Urinary bladder (tissue), 4 donors: Measurements from ENCODE around the gene REXO4. TPM values are rescaled to one million over a fixed set of nuclear protein-coding genes. Genes with fewer than 3 reads are reported as not detected.
"Not testable (repeated sequence)": the region's sequence is repeated elsewhere in the genome, so short reads cannot be mapped to it uniquely, and the experiment has no call there.

Experiments
- DNase-seq: peaks from one replicate; pipeline ENCODE4 v3.0.0-alpha.2; 2015; ENCODE audit errors: extremely low spot score
- H3K27ac ChIP-seq: one replicate; pipeline ENCODE4 v1.5.1; 2013; ENCODE audit warnings: low read depth, mild to moderate bottlenecking, moderate library complexity
- H3K36me3 ChIP-seq: one replicate; pipeline ENCODE4 v1.6.1; 2013; ENCODE audit warnings: mild to moderate bottlenecking, moderate library complexity; ENCODE audit not compliant: insufficient read depth
- H3K4me1 ChIP-seq: one replicate; pipeline ENCODE4 v1.6.1; 2013; ENCODE audit warnings: mild to moderate bottlenecking, moderate library complexity; ENCODE audit not compliant: insufficient read depth
- H3K4me3 ChIP-seq: one replicate; pipeline ENCODE4 v1.5.1; 2013; ENCODE audit warnings: low read depth, low read length
- WGBS: extraction: QIAGEN DNeasy Blood & Tissue Kit; methylation state at CpG from one replicate; pipeline ENCODE4 v1.1.7; 2013; 5-methylcytosine and 5-hydroxymethylcytosine counted together
- polyA plus RNA-seq: library from polyadenylated mRNA; stranded (reverse); fragments of 200-250 nt; gene quantifications from one replicate; pipeline ENCODE4 v1.2.3, GENCODE V29; 2013
- total RNA-seq: library from RNA; depleted of rRNA; stranded (reverse); fragments of >200 nt; gene quantifications from one replicate; pipeline ENCODE4 v1.2.3, GENCODE V29; 2014
- donor health status: healthy with polysubstance abuse.
- donor health status: healthy.

Gene REXO4
- total and polyA plus RNA-seq, 2 donors: 8.5 to 21.5 TPM

DNA sequence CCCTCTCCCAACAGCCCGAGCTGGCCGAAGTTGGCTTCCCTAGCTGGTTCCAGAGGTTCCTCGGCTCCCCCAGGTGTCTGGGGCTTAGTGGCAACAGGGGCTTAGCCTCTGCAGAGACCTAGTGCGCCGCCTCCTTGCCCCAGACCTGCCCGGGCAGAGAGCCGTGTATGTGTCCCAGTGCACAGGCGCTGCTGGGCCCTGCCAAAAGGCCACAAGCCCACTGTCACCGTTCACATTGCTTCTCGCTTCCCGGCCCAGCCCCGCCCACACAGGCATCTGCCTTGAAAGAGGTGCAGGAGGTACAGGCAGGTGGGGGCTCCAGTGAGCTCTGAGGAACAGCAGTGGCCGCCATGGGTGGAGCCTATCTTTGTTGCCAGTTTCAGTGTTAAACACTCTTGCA is 39.4 kb upstream of the REXO4 start:
- WGBS: 92% methylated on average over 13 of the region's 13 CpGs
- H3K4me1 ChIP-seq: no peaks in the 10 kb centered on the region
- no peak overlapping the region for H3K27ac ChIP-seq
- no peak overlapping the region for H3K4me3 ChIP-seq
- no peaks in the 10 kb centered on the region for H3K36me3 ChIP-seq
- no peak for DNase-seq

DNA sequence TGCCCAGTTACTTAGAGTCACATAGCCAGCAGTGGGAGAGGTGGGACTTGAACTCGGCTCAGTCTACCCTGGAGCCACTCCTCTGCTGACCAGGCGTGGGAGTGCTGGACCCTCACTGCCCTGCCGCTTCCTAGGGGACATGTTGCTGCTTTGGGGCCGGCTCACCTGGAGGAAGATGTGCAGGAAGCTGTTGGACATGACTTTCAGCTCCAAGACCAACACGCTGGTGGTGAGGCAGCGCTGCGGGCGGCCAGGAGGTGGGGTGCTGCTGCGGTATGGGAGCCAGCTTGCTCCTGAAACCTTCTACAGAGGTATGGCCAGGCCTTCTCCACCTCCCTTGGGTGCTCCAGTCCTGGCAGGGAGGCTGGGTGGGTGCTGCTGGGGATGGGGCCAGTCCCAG is 38.6 kb upstream of the REXO4 start:
- H3K4me1 ChIP-seq: no peaks in the 10 kb centered on the region
- H3K36me3 ChIP-seq: no peaks in the 10 kb centered on the region
- no peak for DNase-seq
- 95% methylated on average over 9 of the region's 9 CpGs for WGBS
- no peak overlapping the region for H3K27ac ChIP-seq
- H3K4me3 ChIP-seq: no peak overlapping the region

DNA sequence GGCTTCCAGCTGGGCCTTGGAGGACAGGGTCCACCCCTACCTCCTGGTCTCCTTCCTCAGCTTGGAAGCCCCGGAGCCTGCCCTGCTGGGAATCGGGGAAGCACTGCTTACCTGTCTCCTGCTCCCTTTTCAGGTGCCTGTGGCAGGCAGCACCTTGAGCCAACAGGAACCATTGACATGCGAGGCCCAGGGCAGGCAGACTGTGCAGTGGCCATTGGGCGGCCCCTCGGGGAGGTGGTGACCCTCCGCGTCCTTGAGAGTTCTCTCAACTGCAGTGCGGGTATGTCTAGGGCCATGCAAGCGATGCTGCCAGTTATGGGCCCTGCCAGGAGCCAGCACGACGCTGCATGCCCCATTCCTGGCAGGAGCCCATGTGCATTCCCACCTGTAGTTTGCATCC is 38.1 kb upstream of the REXO4 start:
- Histone ChIP-seq H3K27ac (no peak overlapping the region), H3K4me3 (no peak overlapping the region), H3K4me1 (no peaks in the 10 kb centered on the region), H3K36me3 (no peaks in the 10 kb centered on the region)
- 95% methylated on average over 11 of the region's 11 CpGs for WGBS
- no peak for DNase-seq

DNA sequence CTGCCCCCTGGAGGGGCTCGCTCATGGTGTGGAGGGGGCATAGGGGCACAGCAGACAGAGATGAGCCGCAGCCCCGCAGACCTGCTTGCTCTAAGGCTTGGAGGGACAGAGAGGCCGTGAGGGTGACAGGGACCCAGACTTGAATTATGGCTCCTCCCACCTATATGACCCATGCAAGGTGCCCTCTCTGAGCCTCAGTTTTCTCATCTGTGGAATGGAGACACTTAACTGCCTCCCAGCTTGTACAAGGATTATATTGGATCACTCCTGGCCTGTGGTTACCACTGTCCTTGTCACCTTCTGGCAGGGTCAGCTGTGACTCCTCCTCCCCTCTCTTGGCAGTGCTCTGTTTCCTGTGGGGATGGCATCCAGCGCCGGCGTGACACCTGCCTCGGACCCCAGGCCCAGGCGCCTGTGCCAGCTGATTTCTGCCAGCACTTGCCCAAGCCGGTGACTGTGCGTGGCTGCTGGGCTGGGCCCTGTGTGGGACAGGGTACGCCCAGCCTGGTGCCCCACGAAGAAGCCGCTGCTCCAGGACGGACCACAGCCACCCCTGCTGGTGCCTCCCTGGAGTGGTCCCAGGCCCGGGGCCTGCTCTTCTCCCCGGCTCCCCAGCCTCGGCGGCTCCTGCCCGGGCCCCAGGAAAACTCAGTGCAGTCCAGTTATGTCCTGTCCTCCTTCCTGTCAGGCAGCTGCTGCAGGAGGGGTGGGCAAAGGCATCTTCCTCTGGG is 37.3 kb upstream of the REXO4 start:
- 92% methylated on average over 20 of the region's 20 CpGs for WGBS
- no peaks in the 10 kb centered on the region for H3K36me3 ChIP-seq
- no peak overlapping the region for H3K27ac ChIP-seq
- no peaks in the 10 kb centered on the region for H3K4me1 ChIP-seq
- DNase-seq: no peak
- H3K4me3 ChIP-seq: no peak overlapping the region

DNA sequence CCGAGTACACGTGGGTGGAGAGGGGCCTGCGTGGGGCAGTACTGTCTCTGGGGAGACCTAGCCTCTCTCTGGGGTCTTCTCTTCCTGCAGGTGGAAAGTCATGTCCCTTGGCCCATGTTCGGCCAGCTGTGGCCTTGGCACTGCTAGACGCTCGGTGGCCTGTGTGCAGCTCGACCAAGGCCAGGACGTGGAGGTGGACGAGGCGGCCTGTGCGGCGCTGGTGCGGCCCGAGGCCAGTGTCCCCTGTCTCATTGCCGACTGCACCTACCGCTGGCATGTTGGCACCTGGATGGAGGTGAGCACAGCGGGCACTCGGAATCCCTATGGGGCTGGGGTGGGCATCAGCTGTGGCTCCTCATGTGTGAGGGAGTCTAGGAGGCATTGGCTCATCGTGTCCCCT is 36.5 kb upstream of the REXO4 start:
- no peaks in the 10 kb centered on the region for H3K36me3 ChIP-seq
- WGBS: 91% methylated on average over 19 of the region's 19 CpGs
- H3K4me1 ChIP-seq: no peaks in the 10 kb centered on the region
- no peak overlapping the region for H3K27ac ChIP-seq
- H3K4me3 ChIP-seq: no peak overlapping the region
- DNase-seq: no peak

DNA sequence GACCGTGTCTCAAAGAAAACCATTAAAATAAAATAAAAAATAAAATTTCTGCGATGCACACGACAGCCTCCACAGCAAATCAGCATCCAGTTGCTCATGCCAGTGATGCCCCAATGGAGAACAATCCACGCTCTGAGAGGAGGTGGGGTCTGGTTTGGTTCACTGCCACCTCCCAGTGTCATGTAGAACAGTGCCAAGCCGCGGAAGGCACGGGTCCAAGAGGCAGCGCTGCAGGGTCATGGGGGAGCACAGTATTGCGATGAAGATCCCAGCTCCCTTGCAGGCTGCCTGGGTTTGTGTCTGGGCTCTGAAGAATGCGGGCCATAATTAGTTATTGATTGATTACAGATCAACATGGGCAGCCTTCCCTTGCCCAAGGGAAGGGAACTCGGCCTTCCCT is 35.8 kb upstream of the REXO4 start:
- Histone ChIP-seq H3K27ac (no peak overlapping the region), H3K4me1 (no peaks in the 10 kb centered on the region), H3K36me3 (no peaks in the 10 kb centered on the region), H3K4me3 (no peak overlapping the region)
- 78% methylated on average over 11 of the region's 11 CpGs for whole genome bisulfite sequencing
- no peak for DNase-seq

DNA sequence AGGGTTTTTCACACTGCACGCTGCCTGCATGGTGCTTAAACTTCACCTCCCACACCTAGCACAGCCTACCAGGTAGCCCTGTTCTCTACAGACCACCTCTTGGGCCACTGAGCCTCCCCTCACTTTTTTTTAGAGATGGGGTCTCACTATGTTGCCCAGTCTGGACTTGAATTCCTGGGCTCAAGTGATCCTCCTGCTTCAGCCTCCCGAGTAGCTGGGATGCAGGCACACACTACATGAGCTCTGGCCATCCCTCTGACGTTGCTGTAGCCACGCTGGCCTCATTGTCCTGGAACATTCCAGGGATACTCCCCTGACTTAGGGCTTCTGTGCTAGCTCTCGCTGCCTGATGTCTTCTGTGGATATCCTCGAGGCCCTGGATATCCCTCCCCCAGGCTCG is 34.8 kb upstream of the REXO4 start:
- no peak for DNase-seq
- 92% methylated on average over 7 of the region's 7 CpGs for WGBS

DNA sequence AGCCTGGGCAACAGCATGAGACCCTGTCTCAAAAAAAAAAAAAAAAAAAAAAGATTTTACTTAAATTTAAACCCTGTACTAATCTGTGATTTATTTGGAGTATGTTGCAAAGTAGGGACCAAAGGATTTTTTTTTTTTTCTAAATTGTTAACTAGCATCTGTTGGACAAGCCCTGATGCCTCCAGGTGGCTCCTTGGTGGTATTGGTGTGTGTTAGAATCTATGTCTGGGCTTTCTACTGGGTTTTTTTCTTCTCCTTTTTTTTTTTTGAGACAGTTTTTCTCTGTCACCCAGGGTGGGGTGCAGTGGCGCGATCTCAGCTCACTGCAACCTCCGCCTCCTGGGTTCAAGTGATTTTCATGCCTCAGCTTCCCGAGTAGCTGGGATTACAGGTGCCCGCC is 34.1 kb upstream of the REXO4 start:
- H3K27ac ChIP-seq, H3K4me3 ChIP-seq, H3K4me1 ChIP-seq, H3K36me3 ChIP-seq, DNase-seq: not testable (repeated sequence)
- WGBS: 95% methylated on average over 5 of the region's 5 CpGs

More for the DNA sequence above, 34.8 kb upstream of the REXO4 start:
- no peaks in the 10 kb centered on the region for H3K4me1 ChIP-seq
- H3K36me3 ChIP-seq: no peaks in the 10 kb centered on the region
- H3K4me3 ChIP-seq: no peak overlapping the region
- no peak overlapping the region for H3K27ac ChIP-seq

DNA sequence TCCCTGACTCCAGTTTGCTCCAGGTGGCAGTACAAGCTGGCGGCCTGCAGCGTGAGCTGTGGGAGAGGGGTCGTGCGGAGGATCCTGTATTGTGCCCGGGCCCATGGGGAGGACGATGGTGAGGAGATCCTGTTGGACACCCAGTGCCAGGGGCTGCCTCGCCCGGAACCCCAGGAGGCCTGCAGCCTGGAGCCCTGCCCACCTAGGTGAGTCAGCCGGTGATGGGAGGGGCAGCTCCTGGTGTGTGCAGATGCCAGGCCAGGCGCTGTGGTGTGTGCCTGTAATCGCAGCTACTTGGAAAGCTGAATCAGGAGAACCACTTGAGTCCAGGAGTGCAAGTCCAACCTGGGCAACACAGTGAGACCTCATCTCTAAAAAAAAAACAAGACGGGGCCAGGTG is 31.9 kb upstream of the REXO4 start:
- no peak for DNase-seq
- 89% methylated on average over 12 of the region's 12 CpGs for WGBS

DNA sequence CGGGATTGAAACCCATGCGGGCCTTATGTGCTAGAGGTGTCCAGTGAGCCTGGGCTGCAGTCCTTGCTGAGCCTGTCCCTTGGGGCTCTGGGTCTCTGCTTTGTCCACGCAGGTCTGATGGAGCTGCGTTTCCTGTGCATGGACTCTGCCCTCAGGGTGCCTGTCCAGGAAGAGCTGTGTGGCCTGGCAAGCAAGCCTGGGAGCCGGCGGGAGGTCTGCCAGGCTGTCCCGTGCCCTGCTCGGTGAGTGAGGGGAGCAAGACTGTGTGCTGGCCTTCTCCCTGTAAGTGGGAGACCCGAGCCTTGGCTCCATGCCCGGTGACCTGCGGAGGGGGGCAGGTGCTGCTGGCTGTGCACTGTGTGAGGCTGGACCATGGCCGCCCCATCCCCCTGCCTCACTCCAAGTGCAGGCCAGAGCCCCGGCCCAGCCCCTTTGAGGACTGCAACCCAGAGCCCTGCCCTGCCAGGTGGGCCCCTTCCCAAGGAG is 30.7 kb upstream of the REXO4 start:
- DNase-seq: no peak
- Histone ChIP-seq H3K36me3 (no peaks in the 10 kb centered on the region), H3K4me3 (no peak overlapping the region), H3K27ac (no peak overlapping the region), H3K4me1 (no peaks in the 10 kb centered on the region)
- WGBS: 76% methylated on average over 13 of the region's 13 CpGs

More for the DNA sequence above, 31.9 kb upstream of the REXO4 start:
- no peak overlapping the region for H3K4me3 ChIP-seq
- H3K36me3 ChIP-seq: no peaks in the 10 kb centered on the region
- H3K4me1 ChIP-seq: no peaks in the 10 kb centered on the region
- H3K27ac ChIP-seq: no peak overlapping the region

DNA sequence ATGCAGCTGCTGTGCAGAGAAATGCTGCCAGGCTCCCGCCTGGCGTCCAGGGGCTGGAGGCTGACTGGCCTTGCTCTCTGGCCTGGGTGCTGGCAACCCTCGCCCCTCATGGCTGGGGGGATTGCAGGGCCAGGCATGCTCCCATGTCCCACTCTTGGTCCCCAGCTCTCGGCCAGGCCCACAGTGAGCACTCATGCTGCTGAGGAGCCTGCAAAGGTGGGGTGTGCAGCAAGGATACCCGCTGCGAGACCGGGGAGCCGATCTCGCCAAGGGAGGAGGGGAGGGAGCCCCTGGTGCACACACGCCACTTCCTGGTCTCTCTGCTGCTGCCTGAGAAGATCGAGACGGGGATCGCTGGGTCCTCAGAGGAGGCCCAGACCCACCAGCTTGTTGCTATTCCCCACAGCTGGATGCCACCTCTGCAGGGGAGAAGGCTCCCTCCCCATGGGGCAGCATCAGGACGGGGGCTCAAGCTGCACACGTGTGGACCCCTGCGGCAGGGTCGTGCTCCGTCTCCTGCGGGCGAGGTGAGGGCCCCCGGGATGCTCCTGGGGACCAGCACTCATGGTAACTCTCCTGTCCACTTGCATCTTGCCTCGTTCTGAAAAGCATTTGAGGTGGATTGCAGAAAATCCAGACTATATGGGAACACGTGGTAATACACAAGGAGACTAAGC is 27.6 kb upstream of the REXO4 start:
- Histone ChIP-seq H3K4me1 (no peaks in the 10 kb centered on the region), H3K27ac (no peak overlapping the region), H3K36me3 (no peaks in the 10 kb centered on the region), H3K4me3 (no peak overlapping the region)
- no peak for DNase-seq
- WGBS: 78% methylated on average over 23 of the region's 23 CpGs

DNA sequence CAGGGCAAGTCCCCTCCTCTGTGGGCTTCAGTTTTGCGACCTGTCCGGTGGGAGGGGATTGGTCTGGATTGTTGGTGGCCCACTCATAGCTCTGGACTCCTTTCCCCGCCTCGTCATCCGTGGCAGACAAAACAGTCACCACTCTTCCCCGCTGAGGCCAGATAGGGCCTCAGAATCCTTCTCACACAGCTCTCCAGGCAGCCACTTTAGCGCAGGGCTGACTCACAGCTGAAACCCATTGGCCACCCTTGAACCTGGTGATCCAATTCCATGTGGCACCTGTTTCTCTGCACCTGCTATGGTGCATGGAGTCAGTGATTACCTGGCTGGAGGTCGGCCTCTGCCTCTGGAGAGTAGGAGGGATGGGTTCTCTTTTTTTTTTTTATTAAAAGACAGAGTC is 26.2 kb upstream of the REXO4 start:
- no peak for DNase-seq
- Histone ChIP-seq H3K4me3 (no peak overlapping the region), H3K27ac (no peak overlapping the region), H3K4me1 (no peaks in the 10 kb centered on the region), H3K36me3 (no peaks in the 10 kb centered on the region)
- 84% methylated on average over 8 of the region's 8 CpGs for WGBS

DNA sequence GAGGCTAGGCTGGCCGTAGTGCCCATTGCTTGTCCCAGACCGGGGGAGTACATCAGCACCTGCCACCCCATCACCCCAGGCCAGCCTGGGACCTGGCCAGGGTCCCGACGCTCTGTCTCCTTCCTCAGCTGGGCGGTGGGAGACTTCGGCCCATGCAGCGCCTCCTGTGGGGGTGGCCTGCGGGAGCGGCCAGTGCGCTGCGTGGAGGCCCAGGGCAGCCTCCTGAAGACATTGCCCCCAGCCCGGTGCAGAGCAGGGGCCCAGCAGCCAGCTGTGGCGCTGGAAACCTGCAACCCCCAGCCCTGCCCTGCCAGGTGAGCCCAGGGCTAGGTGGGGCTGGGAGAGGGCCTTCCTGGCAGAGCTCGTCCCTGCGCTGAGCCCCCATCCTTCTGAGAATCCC is 25.4 kb upstream of the REXO4 start:
- no peak for DNase-seq
- WGBS: 90% methylated on average over 15 of the region's 15 CpGs
- no peak overlapping the region for H3K4me3 ChIP-seq
- H3K4me1 ChIP-seq: no peaks in the 10 kb centered on the region
- no peak overlapping the region for H3K27ac ChIP-seq
- no peaks in the 10 kb centered on the region for H3K36me3 ChIP-seq

DNA sequence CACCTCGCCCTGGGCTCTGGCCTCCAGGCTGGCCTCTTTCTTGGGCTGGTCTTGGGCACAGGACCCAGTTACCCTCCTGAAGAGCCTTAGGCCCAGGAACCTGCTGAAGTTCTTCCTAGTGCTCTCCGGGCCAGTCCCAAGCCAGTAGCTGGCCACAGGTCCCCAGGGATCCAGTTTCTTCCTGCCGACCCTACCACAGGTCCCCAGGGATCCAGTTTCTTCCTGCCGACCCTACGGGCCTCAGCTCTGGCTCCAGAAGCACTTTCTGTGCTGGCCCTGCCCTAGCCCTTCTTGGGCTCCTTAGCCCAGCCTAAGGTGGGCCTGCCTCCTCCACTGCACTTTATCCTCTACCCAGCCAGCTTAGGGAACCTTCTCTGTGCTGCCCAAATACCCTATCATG is 23.8 kb upstream of the REXO4 start:
- Histone ChIP-seq H3K4me3 (no peak overlapping the region), H3K27ac (no peak overlapping the region), H3K4me1 (no peaks in the 10 kb centered on the region), H3K36me3 (no peaks in the 10 kb centered on the region)
- no peak for DNase-seq
- WGBS: 75% methylated on average over 5 of the region's 5 CpGs
